Stimulated activated CD4-positive, alpha-beta T cell treated with anti-CD3 and anti-CD28 coated beads, Interleukin-4, amount 100 ng/mL, for 48 hours (primary cell): ENCODE measurements around the gene KCNMA1.

ENCODE experiments used
- DNase-seq, 2 donors: peaks; one replicate each; pipeline ENCODE4 v3.0.0-alpha.2; 2020; ENCODE audit warnings: low read depth in 2 of 2

KCNMA1 gene

GRCh38 chr10:77245953-77246352 lies 391.7 kb downstream of the KCNMA1 start:
- DNase-seq = no peak

GRCh38 chr10:77244746-77245145 lies 392.9 kb downstream of the KCNMA1 start:
- DNase-seq = no peak

GRCh38 chr10:77244286-77244685 lies 393.3 kb downstream of the KCNMA1 start:
- DNase-seq = no peak

- DNase-seq = no peak
Observed at GRCh38 chr10:77241350-77241725, 396.3 kb downstream of the KCNMA1 start.

- DNase-seq = no peak
Observed at GRCh38 chr10:77240706-77241349, 396.8 kb downstream of the KCNMA1 start.

- DNase-seq = no peak
Observed at GRCh38 chr10:77240041-77240652, 397.5 kb downstream of the KCNMA1 start.

GRCh38 chr10:77237120-77237519 lies 400.5 kb downstream of the KCNMA1 start:
- no peak for DNase-seq

GRCh38 chr10:77236700-77237099 lies 400.9 kb downstream of the KCNMA1 start:
- no peak for DNase-seq

- no peak for DNase-seq
Observed at GRCh38 chr10:77236029-77236428, 401.6 kb downstream of the KCNMA1 start.

- no peak for DNase-seq
Observed at GRCh38 chr10:77234599-77234998, 403.0 kb downstream of the KCNMA1 start.

GRCh38 chr10:77233466-77233865 lies 404.1 kb downstream of the KCNMA1 start:
- DNase-seq = no peak

GRCh38 chr10:77231884-77232610 lies 405.6 kb downstream of the KCNMA1 start:
- no peak for DNase-seq

GRCh38 chr10:77231375-77231774 lies 406.2 kb downstream of the KCNMA1 start:
- no peak for DNase-seq

GRCh38 chr10:77230194-77230593 lies 407.4 kb downstream of the KCNMA1 start:
- no peak for DNase-seq

- DNase-seq = no peak
Observed at GRCh38 chr10:77229704-77230103, 407.9 kb downstream of the KCNMA1 start.

GRCh38 chr10:77228559-77228958 lies 409.0 kb downstream of the KCNMA1 start:
- no peak for DNase-seq

GRCh38 chr10:77226853-77227565 lies 410.6 kb downstream of the KCNMA1 start:
- no peak for DNase-seq

- no peak for DNase-seq
Observed at GRCh38 chr10:77226452-77226851, 411.2 kb downstream of the KCNMA1 start.

GRCh38 chr10:77226020-77226419 lies 411.6 kb downstream of the KCNMA1 start:
- DNase-seq = no peak

- no peak for DNase-seq
Observed at GRCh38 chr10:77223526-77224460, 413.8 kb downstream of the KCNMA1 start.

- no peak for DNase-seq
Observed at GRCh38 chr10:77220150-77220549, 417.5 kb downstream of the KCNMA1 start.
